Measurements from ENCODE around the gene ATP12A.

ATP12A gene

GRCh38 chr13:24660023-24660741 lies 20.0 kb upstream of the ATP12A start:
- H3K4me1 Mint-ChIP-seq = no peaks in the 10 kb centered on the region
- no peaks in the 10 kb centered on the region for H3K27me3 Mint-ChIP-seq (ENCODE audit: low read depth)
- no peaks in the 10 kb centered on the region for H3K9me3 Mint-ChIP-seq
- TF ChIP-seq, protein P1, sequence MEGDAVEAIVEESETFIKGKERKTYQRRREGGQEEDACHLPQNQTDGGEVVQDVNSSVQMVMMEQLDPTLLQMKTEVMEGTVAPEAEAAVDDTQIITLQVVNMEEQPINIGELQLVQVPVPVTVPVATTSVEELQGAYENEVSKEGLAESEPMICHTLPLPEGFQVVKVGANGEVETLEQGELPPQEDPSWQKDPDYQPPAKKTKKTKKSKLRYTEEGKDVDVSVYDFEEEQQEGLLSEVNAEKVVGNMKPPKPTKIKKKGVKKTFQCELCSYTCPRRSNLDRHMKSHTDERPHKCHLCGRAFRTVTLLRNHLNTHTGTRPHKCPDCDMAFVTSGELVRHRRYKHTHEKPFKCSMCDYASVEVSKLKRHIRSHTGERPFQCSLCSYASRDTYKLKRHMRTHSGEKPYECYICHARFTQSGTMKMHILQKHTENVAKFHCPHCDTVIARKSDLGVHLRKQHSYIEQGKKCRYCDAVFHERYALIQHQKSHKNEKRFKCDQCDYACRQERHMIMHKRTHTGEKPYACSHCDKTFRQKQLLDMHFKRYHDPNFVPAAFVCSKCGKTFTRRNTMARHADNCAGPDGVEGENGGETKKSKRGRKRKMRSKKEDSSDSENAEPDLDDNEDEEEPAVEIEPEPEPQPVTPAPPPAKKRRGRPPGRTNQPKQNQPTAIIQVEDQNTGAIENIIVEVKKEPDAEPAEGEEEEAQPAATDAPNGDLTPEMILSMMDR (IDR thresholded peaks at IDR 0.05; ENCODE audit: unreplicated experiment in 3 of 3) = no peak
- no peaks in the 10 kb centered on the region for H3K36me3 Mint-ChIP-seq (ENCODE audit: low read depth)
- no peak overlapping the region for H3K27ac Mint-ChIP-seq
- no peak overlapping the region for H3K4me3 Mint-ChIP-seq

GRCh38 chr13:24661713-24662112 lies 18.5 kb upstream of the ATP12A start:
- TF ChIP-seq, protein P1 (IDR thresholded peaks at IDR 0.05; ENCODE audit: unreplicated experiment in 3 of 3) = no peak
- H3K36me3 Mint-ChIP-seq (ENCODE audit: low read depth) = no peaks in the 10 kb centered on the region
- no peak overlapping the region for H3K4me3 Mint-ChIP-seq
- no peaks in the 10 kb centered on the region for H3K9me3 Mint-ChIP-seq
- H3K4me1 Mint-ChIP-seq = no peaks in the 10 kb centered on the region
- H3K27me3 Mint-ChIP-seq (ENCODE audit: low read depth) = no peaks in the 10 kb centered on the region
- no peak overlapping the region for H3K27ac Mint-ChIP-seq

DNA sequence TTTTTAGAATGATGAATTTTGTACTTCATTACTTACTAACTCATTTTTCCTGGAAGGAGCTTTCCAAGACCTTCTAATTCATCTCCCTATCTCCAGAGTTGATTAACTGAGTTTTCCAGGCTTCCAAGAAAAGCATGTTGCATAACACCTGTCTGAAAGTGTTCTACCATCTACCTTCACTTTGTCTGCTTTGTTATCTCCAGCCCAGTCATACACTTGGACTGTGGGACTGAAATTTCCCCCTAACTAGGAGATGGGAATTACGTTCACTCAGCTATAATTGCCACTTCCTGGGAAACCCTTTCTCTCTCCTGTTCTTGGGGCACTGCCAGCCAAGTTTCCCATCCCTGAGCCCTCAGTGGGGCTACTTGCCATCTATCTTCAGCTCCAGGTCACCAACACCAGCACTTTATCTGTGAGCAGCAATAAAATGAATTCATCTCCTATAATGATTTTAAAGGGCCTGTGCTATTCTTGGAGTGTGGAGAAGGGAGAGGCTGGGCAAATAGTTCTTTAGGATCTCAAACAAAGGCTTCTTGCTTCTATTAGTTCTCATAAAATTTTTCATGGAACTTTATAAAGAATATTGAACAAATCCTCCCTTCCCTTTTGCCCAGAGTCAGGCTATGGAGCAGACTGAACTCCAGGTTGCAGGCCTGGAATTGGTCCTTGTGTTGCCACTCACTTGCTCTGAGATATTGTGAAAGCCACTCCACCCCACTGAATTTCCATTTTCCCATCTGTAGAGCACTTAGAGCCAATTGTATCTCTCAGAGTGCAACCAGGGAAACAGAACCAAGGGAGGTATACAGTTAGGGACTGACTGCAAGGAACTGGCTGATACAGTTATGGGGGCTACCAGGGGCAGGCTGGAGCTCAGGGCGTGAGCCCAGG lies 17.8 kb upstream of the ATP12A start:
- no peaks in the 10 kb centered on the region for H3K36me3 Mint-ChIP-seq (ENCODE audit: low read depth)
- H3K27ac Mint-ChIP-seq = no peak overlapping the region
- H3K27me3 Mint-ChIP-seq (ENCODE audit: low read depth) = no peaks in the 10 kb centered on the region
- no peaks in the 10 kb centered on the region for H3K9me3 Mint-ChIP-seq
- H3K4me1 Mint-ChIP-seq = no peaks in the 10 kb centered on the region
- H3K4me3 Mint-ChIP-seq = no peak overlapping the region
- TF ChIP-seq, protein P1 (IDR thresholded peaks at IDR 0.05; ENCODE audit: unreplicated experiment in 3 of 3) = no peak

GRCh38 chr13:24663089-24663395 lies 17.2 kb upstream of the ATP12A start:
- H3K27me3 Mint-ChIP-seq (ENCODE audit: low read depth) = no peaks in the 10 kb centered on the region
- no peak overlapping the region for H3K27ac Mint-ChIP-seq
- H3K4me1 Mint-ChIP-seq = no peaks in the 10 kb centered on the region
- TF ChIP-seq, protein P1 (IDR thresholded peaks at IDR 0.05; ENCODE audit: unreplicated experiment in 3 of 3) = no peak
- H3K36me3 Mint-ChIP-seq (ENCODE audit: low read depth) = no peaks in the 10 kb centered on the region
- H3K4me3 Mint-ChIP-seq = no peak overlapping the region
- H3K9me3 Mint-ChIP-seq = no peaks in the 10 kb centered on the region

DNA sequence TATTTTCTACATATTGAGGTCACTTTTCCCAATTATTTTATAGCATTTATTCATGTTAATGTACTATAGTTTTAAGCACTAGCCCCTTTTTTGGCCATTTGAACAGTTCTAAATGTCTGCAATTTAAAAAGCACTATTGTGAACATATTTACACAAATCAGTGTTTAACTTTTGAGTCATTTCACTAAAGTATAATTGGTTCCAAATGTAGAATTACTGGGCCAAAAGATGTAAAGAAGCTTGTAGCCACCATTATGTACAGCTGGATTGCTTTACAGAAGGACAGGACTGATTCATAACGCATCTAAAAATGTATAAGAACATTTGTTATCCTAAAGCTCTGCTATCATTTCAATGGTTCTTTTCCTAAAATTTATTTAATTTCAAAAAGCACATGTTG lies 16.6 kb upstream of the ATP12A start:
- Mint-ChIP-seq H3K4me1 (no peaks in the 10 kb centered on the region), H3K9me3 (no peaks in the 10 kb centered on the region), H3K36me3 (ENCODE audit: low read depth) (no peaks in the 10 kb centered on the region), H3K4me3 (no peak overlapping the region), H3K27ac (no peak overlapping the region), H3K27me3 (ENCODE audit: low read depth) (no peaks in the 10 kb centered on the region)
- TF ChIP-seq, protein P1 (IDR thresholded peaks at IDR 0.05; ENCODE audit: unreplicated experiment in 3 of 3) = no peak
